Upper lobe of right lung (tissue), 1 donor: ENCODE measurements around the gene DNMT3A. TPM values are rescaled to one million over a fixed set of nuclear protein-coding genes. Genes with fewer than 3 reads are reported as not detected.
A peak's percentile ranks its signal among the peaks of the same experiment; 100 is the strongest.

Experiments
- ATAC-seq: fragments of 200-7000 bp; cut with Tn5 transposase; one replicate; pipeline ENCODE4 v1.9.1; 2020; ENCODE audit warnings: mild to moderate bottlenecking, moderate library complexity
- DNase-seq: peaks from one replicate; pipeline ENCODE4 v3.0.0-alpha.2; 2020
- H3K27ac ChIP-seq: fragments of 200-600 bp; one replicate; pipeline ENCODE4 v1.8.0; 2022
- H3K27me3 ChIP-seq: fragments of 200-600 bp; one replicate; pipeline ENCODE4 v1.8.0; 2022; ENCODE audit warnings: mild to moderate bottlenecking
- H3K36me3 ChIP-seq: fragments of 200-600 bp; one replicate; pipeline ENCODE4 v1.8.0; 2022
- H3K4me1 ChIP-seq: fragments of 200-600 bp; one replicate; pipeline ENCODE4 v1.8.0; 2022
- H3K4me3 ChIP-seq: fragments of 200-600 bp; one replicate; pipeline ENCODE4 v1.8.0; 2022; ENCODE audit warnings: mild to moderate bottlenecking
- H3K9me3 ChIP-seq: fragments of 200-600 bp; one replicate; pipeline ENCODE4 v1.8.0; 2022
- CTCF ChIP-seq: fragments of 200-600 bp; IDR thresholded peaks from one replicate; pipeline ENCODE4 v1.8.0; 2022; ENCODE audit warnings: antibody characterized with exemption
- intact Hi-C: fragments of 100-400 bp; cut with DNase I; formaldehyde crosslinking; loops from one replicate; pipeline ENCODE4 v1.11.0; 2022
- microRNA-seq: library from miRNA; unstranded; fragments of <30 nt; microRNA quantifications from one replicate; pipeline ENCODE4 v1.2.0, GENCODE V29; 2020; ENCODE audit warnings: borderline microRNAs expressed
- total RNA-seq: library from RNA; stranded (reverse); fragmentation: NEBNext Ultra II Directional; extraction: Animal tissue kit (Norgen Biotek cat#: 25700); gene quantifications from one replicate; pipeline ENCODE4 v1.2.1, GENCODE V29; 2021
- donor health status: DM: no; HTN: yes; CAD: no; lungs with severe emphysema.

The DNMT3A gene
- total RNA-seq, 1 donor from 2014 or later, result 31.3 TPM

GRCh38 chr2:25178976-25179375, 162.7 kb downstream of the DNMT3A start:
- Histone ChIP-seq H3K27ac (no peak overlapping the region), H3K27me3 (peaks cover 3% of the 10 kb centered on the region), H3K4me3 (no peak overlapping the region), H3K4me1 (no peaks in the 10 kb centered on the region), H3K36me3 (no peaks in the 10 kb centered on the region), H3K9me3 (no peaks in the 10 kb centered on the region)
- no peak for TF ChIP-seq CTCF
- intact Hi-C loops, result no loop called here
- no peak for ATAC-seq
- peak; percentile 40 for DNase-seq

Small RNA genes lying within 50 kb of the gene (microRNA-seq; reads per million reads assigned to microRNA genes)
- gene MIR1301, result 39.8 reads per million, percentile 54 among the genes with 10 or more reads in this experiment

Other genes starting within 250 kb of the DNMT3A start
- 3.3 TPM for gene POMC, start 173.3 kb downstream of the DNMT3A start, total RNA-seq